BLaER1 treated with 17β-estradiol and CSF1 and Interleukin-3, amounts not matched to agents 10 nM and 100 nM (cell line): ENCODE measurements around the gene RABEP2.

Experiments used
- H3K27ac ChIP-seq, 11 experiments: shearing (Covaris generic); formaldehyde crosslinking; 2 replicates each; pipeline ENCODE4 v1.8.1; 2022
- H3K27me3 ChIP-seq, 11 experiments: shearing (Covaris generic); formaldehyde crosslinking; 2 replicates each; pipeline ENCODE4 v1.8.1; 2022
- H3K36me3 ChIP-seq, 11 experiments: shearing (Covaris generic); formaldehyde crosslinking; 2 replicates each; pipeline ENCODE4 v1.8.1; 2022
- H3K4me1 ChIP-seq, 10 experiments: shearing (Covaris generic); formaldehyde crosslinking; 2 replicates each; pipeline ENCODE4 v1.8.1; 2022
- H3K4me2 ChIP-seq, 11 experiments: shearing (Covaris generic); formaldehyde crosslinking; 2 replicates each; pipeline ENCODE4 v1.8.1; 2022
- H3K4me3 ChIP-seq, 10 experiments: shearing (Covaris generic); formaldehyde crosslinking; 2 replicates each; pipeline ENCODE4 v1.8.1; 2022
- H3K9ac ChIP-seq, 11 experiments: shearing (Covaris generic); formaldehyde crosslinking; 2 replicates each; pipeline ENCODE4 v1.8.1; 2022
- H3K9me3 ChIP-seq, 11 experiments: shearing (Covaris generic); formaldehyde crosslinking; replicated peaks in 1 of 11; 2 replicates each; pipeline ENCODE4 v1.8.1; 2022
- H4K20me1 ChIP-seq, 11 experiments: shearing (Covaris generic); formaldehyde crosslinking; 2 replicates each; pipeline ENCODE4 v1.8.1; 2022
- Cebpa-rat ChIP-seq, 11 experiments: shearing (Covaris generic); IDR thresholded peaks; 2 replicates each; pipeline ENCODE4 v1.8.1; 2022

Gene RABEP2

DNA sequence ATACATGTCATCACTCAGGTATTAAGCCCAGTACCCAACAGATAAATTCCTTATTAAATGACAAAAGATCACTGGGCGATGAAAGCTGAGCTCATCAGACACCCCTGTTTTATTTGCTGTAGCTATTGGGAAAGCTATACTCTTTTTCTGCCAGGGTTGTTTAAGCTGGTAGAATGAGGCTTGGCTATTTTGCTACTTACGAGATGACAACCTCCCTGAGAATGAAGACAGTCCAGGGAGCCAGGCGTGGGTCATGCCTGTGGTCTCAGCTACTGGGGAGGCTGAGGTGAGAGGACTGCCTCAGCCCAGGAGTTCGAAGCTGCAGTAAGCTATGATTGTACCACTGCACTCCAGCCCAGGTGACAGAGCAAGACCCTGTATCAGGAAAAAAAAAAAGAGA is 65.7 kb downstream of the RABEP2 start:
- Histone ChIP-seq H3K4me2 (peak overlapping the region in 2 of 11 experiments; percentile 7 to 21; a peak in 2 of 22 replicates), H3K4me1 (peaks cover 11 to 53% (median 14%) of the 10 kb centered on the region in 10 experiments)

DNA sequence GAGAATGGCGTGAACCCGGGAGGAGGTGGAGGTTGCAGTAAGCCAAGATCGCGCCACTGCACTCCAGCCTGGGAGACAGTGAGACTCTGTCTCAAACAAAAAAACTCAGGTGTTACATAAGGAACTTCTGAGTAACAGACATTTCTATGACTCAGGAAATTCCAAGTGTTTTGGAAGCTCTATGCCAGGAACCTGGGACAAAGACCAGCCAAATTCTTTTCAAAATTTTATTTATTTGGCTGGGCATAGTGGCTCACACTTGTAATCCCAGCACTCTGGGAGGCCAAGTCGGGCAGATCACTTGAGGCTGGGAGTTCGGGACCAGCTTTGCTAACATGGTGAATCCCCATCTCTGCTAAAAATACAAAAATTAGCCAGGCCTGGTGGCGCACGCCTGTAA is 66.6 kb downstream of the RABEP2 start:
- H3K4me2 ChIP-seq, result 0 out of 22 replicates have a peak overlapping the region, but pooled peaks of 1 of the 11 experiments have one; percentile 5
- H3K27me3 ChIP-seq, result no peaks in the 10 kb centered on the region
- no peak for TF ChIP-seq Cebpa-rat (IDR thresholded peaks at IDR 0.05)
- H3K9ac ChIP-seq, result no peak overlapping the region
- no peak overlapping the region for H3K4me3 ChIP-seq
- H4K20me1 ChIP-seq, result no peaks in the 10 kb centered on the region; a peak in 1 of 22 replicates
- H3K27ac ChIP-seq, result peak overlapping the region in 2 of 11 experiments; percentile 3 to 16; a peak in 1 of 22 replicates
- H3K9me3 ChIP-seq, result no peaks in the 10 kb centered on the region
- H3K36me3 ChIP-seq, result peaks cover 0 to 8% (median 0%) of the 10 kb centered on the region in 11 experiments; a peak in 3 of 22 replicates
- peaks cover 9 to 52% (median 12%) of the 10 kb centered on the region in 10 experiments for H3K4me1 ChIP-seq

More for the DNA sequence above, 65.7 kb downstream of the RABEP2 start:
- Histone ChIP-seq H3K27me3 (no peaks in the 10 kb centered on the region), H3K9ac (peak overlapping the region in 4 of 11 experiments; percentile 9 to 32 (median 22); a peak in 2 of 22 replicates), H3K27ac (peak overlapping the region in 5 of 11 experiments; percentile 2 to 56 (median 31); a peak in 6 of 22 replicates), H3K9me3 (no peaks in the 10 kb centered on the region), H4K20me1 (peaks cover 0 to 4% (median 3%) of the 10 kb centered on the region in 11 experiments; a peak in 12 of 22 replicates), H3K36me3 (peaks cover 0 to 8% (median 0%) of the 10 kb centered on the region in 11 experiments; a peak in 3 of 22 replicates), H3K4me3 (no peak overlapping the region)
- no peak for TF ChIP-seq Cebpa-rat (IDR thresholded peaks at IDR 0.05)
